A673 (cell line): ENCODE data around the gene GAS2L2. TPM values are rescaled to one million over a fixed set of nuclear protein-coding genes. Genes with fewer than 3 reads are reported as not detected.

Source experiments
- BruUV-seq: library from RNA; stranded (reverse); fragments of 400-500 nt; replicated peaks from 2 replicates; lab custom pipeline; 2021; lab: Mats Ljungman, UMichigan
- CTCF ChIA-PET: fragments of 300-600 bp; sonication (Branson Sonifier 250); formaldehyde crosslinking; loops from one replicate; lab custom pipeline; 2022; ENCODE audit warnings: antibody characterized with exemption; lab: Charles Lee
- POLR2A ChIA-PET: fragments of 300-600 bp; sonication (Branson Sonifier 250); formaldehyde crosslinking; loops from one replicate; lab custom pipeline; 2022; ENCODE audit warnings: antibody characterized with exemption; ENCODE audit not compliant: low non-redundant PET; lab: Charles Lee
- DNase-seq: peaks from one replicate; pipeline ENCODE4 v3.0.0-alpha.2; 2015; ENCODE audit warnings: low spot score
- H3K27ac ChIP-seq: fragments of 200-600 bp; sonication (generic); 2 replicates; pipeline ENCODE4 v1.5.1; 2016; ENCODE audit warnings: mixed run types, low read depth, mild to moderate bottlenecking, mixed read lengths, antibody characterized with exemption, low read length; ENCODE audit not compliant: poor library complexity, severe bottlenecking
- H3K27me3 ChIP-seq: fragments of 200-600 bp; sonication (generic); replicated peaks from 2 replicates; pipeline ENCODE4 v1.6.1; 2017; ENCODE audit warnings: mixed run types, low read depth, mild to moderate bottlenecking, mixed read lengths, antibody characterized with exemption, low read length; ENCODE audit not compliant: insufficient read depth, poor library complexity
- H3K36me3 ChIP-seq: fragments of 200-600 bp; sonication (generic); 2 replicates; pipeline ENCODE4 v1.6.1; 2016; ENCODE audit warnings: mixed run types, mild to moderate bottlenecking, mixed read lengths, antibody characterized with exemption, low read length; ENCODE audit not compliant: insufficient read depth, poor library complexity, severe bottlenecking
- H3K4me1 ChIP-seq: fragments of 200-600 bp; sonication (generic); 2 replicates; pipeline ENCODE4 v1.6.1; 2017; ENCODE audit warnings: mixed run types, mild to moderate bottlenecking, mixed read lengths, antibody characterized with exemption, low read length; ENCODE audit not compliant: insufficient read depth, poor library complexity, severe bottlenecking
- H3K4me3 ChIP-seq: fragments of 200-600 bp; sonication (generic); 2 replicates; pipeline ENCODE4 v1.5.1; 2016; ENCODE audit warnings: low read depth, mixed run types, mild to moderate bottlenecking, mixed read lengths, low read length; ENCODE audit not compliant: poor library complexity, severe bottlenecking
- H3K9me3 ChIP-seq: fragments of 200-600 bp; sonication (generic); 2 replicates; pipeline ENCODE4 v1.6.1; 2016; ENCODE audit warnings: mixed run types, low read depth, mild to moderate bottlenecking, mixed read lengths, antibody characterized with exemption, low read length; ENCODE audit not compliant: poor library complexity, severe bottlenecking
- EZH2 ChIP-seq: fragments of 200-600 bp; sonication (generic); IDR thresholded peaks from 2 replicates; pipeline ENCODE4 v1.6.1; 2017; ENCODE audit warnings: borderline replicate concordance, low read depth, mild to moderate bottlenecking, mixed read lengths, antibody characterized with exemption, low read length; ENCODE audit not compliant: poor library complexity, severe bottlenecking
- intact Hi-C: fragments of 100-400 bp; cut with micrococcal nuclease; formaldehyde crosslinking; loops from one replicate; pipeline ENCODE4 v1.10.0; 2022; ENCODE audit not compliant: unreplicated experiment
- total RNA-seq: library from RNA; stranded (reverse); gene quantifications from 2 replicates; pipeline ENCODE4 v1.2.3, GENCODE V29; 2021
- TF ChIP-seq, protein P1 (sequence below): fragments of 300-800, 200-600 bp; sonication (generic); conservative IDR thresholded peaks from 2 replicates; pipeline ENCODE4 v1.5.1; 2017; ENCODE audit warnings: low read depth, mild to moderate bottlenecking, antibody characterized with exemption, low read length, moderate library complexity, mixed read lengths

The GAS2L2 gene
- total RNA-seq, 1 experiment from 2014 or later, result not detected

GRCh38 chr17:35764123-35764991, 11.3 kb upstream of the GAS2L2 start:
- intact Hi-C loops, result loop anchor here (5.0 kb wide), 1 partner anchor 43 kb away; the partner anchor contains the start of gene TAF15
- peak; percentile 82 for DNase-seq
- Histone ChIP-seq H3K4me1 (no peaks in the 10 kb centered on the region), H3K27me3 (no peaks in the 10 kb centered on the region), H3K9me3 (no peaks in the 10 kb centered on the region), H3K4me3 (peak overlapping the region; percentile 51), H3K36me3 (no peaks in the 10 kb centered on the region), H3K27ac (no peak overlapping the region)
- ChIA-PET POLR2A (interaction anchor here (1.3 kb wide), 1 partner anchor 45 kb away, joined by 5 read pairs; the partner anchor contains the start of gene TAF15), CTCF (interaction anchor here (0.6 to 1.4 kb wide), 9 partner anchors 10 to 210 kb away, joined by 3 to 13 read pairs (median 3); partner anchors contain the start of genes MMP28 and TAF15)
- no TSS peak for BruUV-seq
- no peak for TF ChIP-seq EZH2
- TF ChIP-seq, protein P1, sequence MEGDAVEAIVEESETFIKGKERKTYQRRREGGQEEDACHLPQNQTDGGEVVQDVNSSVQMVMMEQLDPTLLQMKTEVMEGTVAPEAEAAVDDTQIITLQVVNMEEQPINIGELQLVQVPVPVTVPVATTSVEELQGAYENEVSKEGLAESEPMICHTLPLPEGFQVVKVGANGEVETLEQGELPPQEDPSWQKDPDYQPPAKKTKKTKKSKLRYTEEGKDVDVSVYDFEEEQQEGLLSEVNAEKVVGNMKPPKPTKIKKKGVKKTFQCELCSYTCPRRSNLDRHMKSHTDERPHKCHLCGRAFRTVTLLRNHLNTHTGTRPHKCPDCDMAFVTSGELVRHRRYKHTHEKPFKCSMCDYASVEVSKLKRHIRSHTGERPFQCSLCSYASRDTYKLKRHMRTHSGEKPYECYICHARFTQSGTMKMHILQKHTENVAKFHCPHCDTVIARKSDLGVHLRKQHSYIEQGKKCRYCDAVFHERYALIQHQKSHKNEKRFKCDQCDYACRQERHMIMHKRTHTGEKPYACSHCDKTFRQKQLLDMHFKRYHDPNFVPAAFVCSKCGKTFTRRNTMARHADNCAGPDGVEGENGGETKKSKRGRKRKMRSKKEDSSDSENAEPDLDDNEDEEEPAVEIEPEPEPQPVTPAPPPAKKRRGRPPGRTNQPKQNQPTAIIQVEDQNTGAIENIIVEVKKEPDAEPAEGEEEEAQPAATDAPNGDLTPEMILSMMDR, result peak; percentile 64

DNA sequence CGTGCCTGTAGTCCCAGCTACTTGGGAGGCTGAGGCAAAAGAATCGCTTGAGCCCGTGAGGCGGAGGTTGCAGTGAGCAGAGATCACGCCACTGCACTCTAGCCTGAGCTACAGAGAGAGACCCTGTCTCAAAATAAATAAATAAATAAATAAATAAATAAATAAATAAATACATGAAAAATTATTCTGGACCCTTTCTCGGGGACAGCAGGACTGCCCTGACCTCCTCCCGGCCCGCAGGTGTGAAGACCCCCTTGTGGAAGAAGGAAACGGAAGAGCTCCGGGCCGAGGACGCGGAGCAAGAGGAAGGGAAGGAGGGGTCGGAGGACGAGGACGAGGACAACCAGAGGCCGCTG, 10.7 kb upstream of the GAS2L2 start:
- Histone ChIP-seq H3K4me1 (no peaks in the 10 kb centered on the region), H3K27ac (no peak overlapping the region), H3K9me3 (no peaks in the 10 kb centered on the region), H3K27me3 (no peaks in the 10 kb centered on the region), H3K4me3 (peak overlapping the region; percentile 51), H3K36me3 (no peaks in the 10 kb centered on the region)
- no peak for DNase-seq
- intact Hi-C loops, result loop anchor here (5.0 kb wide), 1 partner anchor 44 kb away; the partner anchor contains the start of gene TAF15
- POLR2A ChIA-PET, result interaction anchor here (1.3 kb wide), 1 partner anchor 45 kb away, joined by 5 read pairs; the partner anchor contains the start of gene TAF15
- CTCF ChIA-PET, result interaction anchor here (0.6 to 1.4 kb wide), 8 partner anchors 9 to 240 kb away, joined by 3 to 13 read pairs (median 4); partner anchors contain the start of genes MMP28 and TAF15
- BruUV-seq, result no TSS peak
- TF ChIP-seq, protein P1, result no peak
- TF ChIP-seq EZH2, result no peak

DNA sequence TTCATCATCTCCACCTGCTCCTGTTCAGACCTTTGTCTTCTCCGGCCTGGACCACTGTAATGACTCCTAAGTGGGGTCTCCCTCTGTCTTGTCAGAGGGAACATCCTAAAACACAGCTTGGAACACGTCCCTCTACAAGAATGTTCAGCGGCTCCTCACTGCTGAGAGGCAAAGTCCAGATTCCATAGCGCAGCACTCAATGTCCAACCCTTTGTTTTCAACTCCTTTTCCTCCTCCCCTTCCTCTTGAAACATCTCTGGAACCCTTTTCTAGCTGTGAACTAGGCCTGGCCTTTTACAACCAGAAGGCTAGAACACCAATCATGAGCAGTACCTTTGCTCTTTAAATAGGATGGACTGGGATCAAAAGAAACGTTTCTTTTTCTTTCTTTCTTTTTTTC, 8.6 kb upstream of the GAS2L2 start:
- H3K4me3 ChIP-seq, result no peak overlapping the region
- no TSS peak for BruUV-seq
- H3K36me3 ChIP-seq, result no peaks in the 10 kb centered on the region
- H3K27me3 ChIP-seq, result no peaks in the 10 kb centered on the region
- no peaks in the 10 kb centered on the region for H3K4me1 ChIP-seq
- ChIA-PET POLR2A (no interaction called here), CTCF (no interaction called here)
- no peaks in the 10 kb centered on the region for H3K9me3 ChIP-seq
- no peak for DNase-seq
- no peak overlapping the region for H3K27ac ChIP-seq
- intact Hi-C loops, result loop anchor here (5.0 kb wide), 1 partner anchor 46 kb away; the partner anchor contains the start of gene TAF15
- TF ChIP-seq EZH2, result no peak
- TF ChIP-seq, protein P1, result no peak
